ENCODE data around the gene AGPAT1. TPM values are rescaled to one million over a fixed set of nuclear protein-coding genes. Genes with fewer than 3 reads are reported as not detected.

AGPAT1 gene
- total and polyA plus RNA-seq, 2 of the 8 experiments (the other 6 are each of a cell fraction or from before 2014, with no cell fraction given): 96.0 to 222 TPM

DNA sequence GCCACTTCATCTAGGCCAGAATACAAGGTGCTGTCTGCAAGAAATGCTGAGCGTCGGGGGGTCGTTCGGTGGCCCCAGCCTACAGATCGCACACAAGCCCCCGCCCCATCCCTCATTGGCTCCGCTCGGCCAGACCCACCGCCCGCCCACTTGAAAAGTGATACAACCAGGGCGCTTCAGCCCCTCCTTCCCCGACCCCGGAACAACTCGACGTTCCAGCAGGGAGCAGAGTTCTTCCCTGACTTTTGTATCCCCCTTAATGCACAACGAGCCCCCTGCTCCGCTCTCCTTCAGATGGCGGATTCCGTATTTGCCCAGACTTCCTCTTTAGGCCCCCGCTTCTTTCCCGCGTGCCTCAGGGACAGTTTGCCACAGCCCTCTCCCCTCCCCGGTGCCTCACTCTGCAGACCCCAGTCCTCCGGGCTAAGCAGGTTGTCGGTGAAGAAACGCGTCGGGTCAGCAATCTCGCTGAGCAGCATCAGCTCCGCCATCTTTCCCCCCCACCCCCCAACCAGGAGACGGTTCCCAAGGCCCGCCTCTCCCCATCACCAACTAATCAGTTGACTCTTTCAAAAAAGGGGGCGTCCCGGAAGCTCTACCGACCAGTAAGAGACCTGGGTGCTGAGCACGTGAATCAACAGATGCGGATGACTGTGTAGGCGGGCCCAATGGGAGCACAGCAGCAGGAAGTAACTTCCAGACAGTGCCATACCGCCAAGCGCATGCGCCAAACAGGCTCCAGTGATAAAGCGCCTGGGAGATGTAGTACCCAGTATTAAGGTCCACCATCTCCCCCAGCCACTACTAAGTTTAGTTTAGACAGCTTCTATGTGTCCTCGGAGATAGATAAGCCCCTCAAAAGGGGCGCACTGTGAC, 47.9 kb downstream of the AGPAT1 start, which contains the start of gene ATF6B (continued):
- no peak for TF ChIP-seq TEAD4 (IDR thresholded peaks at IDR 0.05; ENCODE audit: low read depth, low read length)
- peak; percentile 48 for TF ChIP-seq SP4 (IDR thresholded peaks at IDR 0.05; ENCODE audit: low read length)
- peak; percentile 86; the same call in 1 of the 2 replicates for TF ChIP-seq SP1 (IDR thresholded peaks at IDR 0.05; ENCODE audit: low read depth, low read length)
- TF ChIP-seq RBBP5 (IDR thresholded peaks at IDR 0.05; ENCODE audit: borderline replicate concordance, low read depth, low read length): no peak
- peak; percentile 19; the same call in 1 of the 2 replicates for TF ChIP-seq SIX5 (IDR thresholded peaks at IDR 0.05; ENCODE audit: low read depth, low read length)
- TF ChIP-seq KDM5A (IDR thresholded peaks at IDR 0.05; ENCODE audit: low read length): peak; percentile 87
- TF ChIP-seq CHD2 (IDR thresholded peaks at IDR 0.05; ENCODE audit: low read length): peak; percentile 73
- TF ChIP-seq POU5F1 (IDR thresholded peaks at IDR 0.05; ENCODE audit: low read depth, low read length): no peak
- peak; percentile 50; the same call in 1 of the 2 replicates for TF ChIP-seq TBP (IDR thresholded peaks at IDR 0.05; ENCODE audit: low read depth, low read length)
- TF ChIP-seq HDAC6 (IDR thresholded peaks at IDR 0.05; ENCODE audit: low read depth, low read length): no peak
- TF ChIP-seq, protein P1, sequence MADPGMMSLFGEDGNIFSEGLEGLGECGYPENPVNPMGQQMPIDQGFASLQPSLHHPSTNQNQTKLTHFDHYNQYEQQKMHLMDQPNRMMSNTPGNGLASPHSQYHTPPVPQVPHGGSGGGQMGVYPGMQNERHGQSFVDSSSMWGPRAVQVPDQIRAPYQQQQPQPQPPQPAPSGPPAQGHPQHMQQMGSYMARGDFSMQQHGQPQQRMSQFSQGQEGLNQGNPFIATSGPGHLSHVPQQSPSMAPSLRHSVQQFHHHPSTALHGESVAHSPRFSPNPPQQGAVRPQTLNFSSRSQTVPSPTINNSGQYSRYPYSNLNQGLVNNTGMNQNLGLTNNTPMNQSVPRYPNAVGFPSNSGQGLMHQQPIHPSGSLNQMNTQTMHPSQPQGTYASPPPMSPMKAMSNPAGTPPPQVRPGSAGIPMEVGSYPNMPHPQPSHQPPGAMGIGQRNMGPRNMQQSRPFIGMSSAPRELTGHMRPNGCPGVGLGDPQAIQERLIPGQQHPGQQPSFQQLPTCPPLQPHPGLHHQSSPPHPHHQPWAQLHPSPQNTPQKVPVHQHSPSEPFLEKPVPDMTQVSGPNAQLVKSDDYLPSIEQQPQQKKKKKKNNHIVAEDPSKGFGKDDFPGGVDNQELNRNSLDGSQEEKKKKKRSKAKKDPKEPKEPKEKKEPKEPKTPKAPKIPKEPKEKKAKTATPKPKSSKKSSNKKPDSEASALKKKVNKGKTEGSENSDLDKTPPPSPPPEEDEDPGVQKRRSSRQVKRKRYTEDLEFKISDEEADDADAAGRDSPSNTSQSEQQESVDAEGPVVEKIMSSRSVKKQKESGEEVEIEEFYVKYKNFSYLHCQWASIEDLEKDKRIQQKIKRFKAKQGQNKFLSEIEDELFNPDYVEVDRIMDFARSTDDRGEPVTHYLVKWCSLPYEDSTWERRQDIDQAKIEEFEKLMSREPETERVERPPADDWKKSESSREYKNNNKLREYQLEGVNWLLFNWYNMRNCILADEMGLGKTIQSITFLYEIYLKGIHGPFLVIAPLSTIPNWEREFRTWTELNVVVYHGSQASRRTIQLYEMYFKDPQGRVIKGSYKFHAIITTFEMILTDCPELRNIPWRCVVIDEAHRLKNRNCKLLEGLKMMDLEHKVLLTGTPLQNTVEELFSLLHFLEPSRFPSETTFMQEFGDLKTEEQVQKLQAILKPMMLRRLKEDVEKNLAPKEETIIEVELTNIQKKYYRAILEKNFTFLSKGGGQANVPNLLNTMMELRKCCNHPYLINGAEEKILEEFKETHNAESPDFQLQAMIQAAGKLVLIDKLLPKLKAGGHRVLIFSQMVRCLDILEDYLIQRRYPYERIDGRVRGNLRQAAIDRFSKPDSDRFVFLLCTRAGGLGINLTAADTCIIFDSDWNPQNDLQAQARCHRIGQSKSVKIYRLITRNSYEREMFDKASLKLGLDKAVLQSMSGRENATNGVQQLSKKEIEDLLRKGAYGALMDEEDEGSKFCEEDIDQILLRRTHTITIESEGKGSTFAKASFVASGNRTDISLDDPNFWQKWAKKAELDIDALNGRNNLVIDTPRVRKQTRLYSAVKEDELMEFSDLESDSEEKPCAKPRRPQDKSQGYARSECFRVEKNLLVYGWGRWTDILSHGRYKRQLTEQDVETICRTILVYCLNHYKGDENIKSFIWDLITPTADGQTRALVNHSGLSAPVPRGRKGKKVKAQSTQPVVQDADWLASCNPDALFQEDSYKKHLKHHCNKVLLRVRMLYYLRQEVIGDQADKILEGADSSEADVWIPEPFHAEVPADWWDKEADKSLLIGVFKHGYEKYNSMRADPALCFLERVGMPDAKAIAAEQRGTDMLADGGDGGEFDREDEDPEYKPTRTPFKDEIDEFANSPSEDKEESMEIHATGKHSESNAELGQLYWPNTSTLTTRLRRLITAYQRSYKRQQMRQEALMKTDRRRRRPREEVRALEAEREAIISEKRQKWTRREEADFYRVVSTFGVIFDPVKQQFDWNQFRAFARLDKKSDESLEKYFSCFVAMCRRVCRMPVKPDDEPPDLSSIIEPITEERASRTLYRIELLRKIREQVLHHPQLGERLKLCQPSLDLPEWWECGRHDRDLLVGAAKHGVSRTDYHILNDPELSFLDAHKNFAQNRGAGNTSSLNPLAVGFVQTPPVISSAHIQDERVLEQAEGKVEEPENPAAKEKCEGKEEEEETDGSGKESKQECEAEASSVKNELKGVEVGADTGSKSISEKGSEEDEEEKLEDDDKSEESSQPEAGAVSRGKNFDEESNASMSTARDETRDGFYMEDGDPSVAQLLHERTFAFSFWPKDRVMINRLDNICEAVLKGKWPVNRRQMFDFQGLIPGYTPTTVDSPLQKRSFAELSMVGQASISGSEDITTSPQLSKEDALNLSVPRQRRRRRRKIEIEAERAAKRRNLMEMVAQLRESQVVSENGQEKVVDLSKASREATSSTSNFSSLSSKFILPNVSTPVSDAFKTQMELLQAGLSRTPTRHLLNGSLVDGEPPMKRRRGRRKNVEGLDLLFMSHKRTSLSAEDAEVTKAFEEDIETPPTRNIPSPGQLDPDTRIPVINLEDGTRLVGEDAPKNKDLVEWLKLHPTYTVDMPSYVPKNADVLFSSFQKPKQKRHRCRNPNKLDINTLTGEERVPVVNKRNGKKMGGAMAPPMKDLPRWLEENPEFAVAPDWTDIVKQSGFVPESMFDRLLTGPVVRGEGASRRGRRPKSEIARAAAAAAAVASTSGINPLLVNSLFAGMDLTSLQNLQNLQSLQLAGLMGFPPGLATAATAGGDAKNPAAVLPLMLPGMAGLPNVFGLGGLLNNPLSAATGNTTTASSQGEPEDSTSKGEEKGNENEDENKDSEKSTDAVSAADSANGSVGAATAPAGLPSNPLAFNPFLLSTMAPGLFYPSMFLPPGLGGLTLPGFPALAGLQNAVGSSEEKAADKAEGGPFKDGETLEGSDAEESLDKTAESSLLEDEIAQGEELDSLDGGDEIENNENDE (IDR thresholded peaks at IDR 0.05; ENCODE audit: insufficient replicate concordance, low read length): no peak
